Glomerular endothelial cell (primary cell): Measurements from ENCODE around the gene ANKRD63. TPM values are rescaled to one million over a fixed set of nuclear protein-coding genes. Genes with fewer than 3 reads are reported as not detected.

Source experiments
- DNase-seq: peaks from one replicate; pipeline ENCODE4 v3.0.0-alpha.2; 2011; ENCODE audit warnings: low read depth, low spot score; ENCODE audit errors: extremely low read depth
- total RNA-seq: library from RNA; depleted of rRNA; stranded (reverse); fragments of >200 nt; gene quantifications from 2 replicates; pipeline ENCODE4 v1.2.3, GENCODE V29; 2015

Gene ANKRD63
- total RNA-seq, 1 donor from 2014 or later, result 0.18 TPM

- no peak for DNase-seq
Observed at GRCh38 chr15:40295877-40296560, 13.2 kb upstream of the ANKRD63 start.

GRCh38 chr15:40295297-40295696 lies 12.4 kb upstream of the ANKRD63 start:
- no peak for DNase-seq

- no peak for DNase-seq
Observed at GRCh38 chr15:40293905-40294895, 11.3 kb upstream of the ANKRD63 start.

GRCh38 chr15:40293006-40293405 lies 10.1 kb upstream of the ANKRD63 start:
- DNase-seq, result no peak

- DNase-seq, result no peak
Observed at GRCh38 chr15:40292246-40292645, 9.4 kb upstream of the ANKRD63 start.

- DNase-seq, result no peak
Observed at GRCh38 chr15:40290918-40291574, 8.2 kb upstream of the ANKRD63 start.

GRCh38 chr15:40290545-40290917 lies 7.7 kb upstream of the ANKRD63 start:
- no peak for DNase-seq

GRCh38 chr15:40289140-40289775 lies 6.4 kb upstream of the ANKRD63 start:
- no peak for DNase-seq

- no peak for DNase-seq
Observed at GRCh38 chr15:40287968-40288367, 5.1 kb upstream of the ANKRD63 start.

GRCh38 chr15:40287505-40287904 lies 4.6 kb upstream of the ANKRD63 start:
- no peak for DNase-seq

GRCh38 chr15:40286794-40287193 lies 3.9 kb upstream of the ANKRD63 start:
- no peak for DNase-seq

GRCh38 chr15:40286061-40286532 lies 3.2 kb upstream of the ANKRD63 start:
- no peak for DNase-seq

- DNase-seq, result no peak
Observed at GRCh38 chr15:40285554-40286011, 2.7 kb upstream of the ANKRD63 start.

- DNase-seq, result no peak
Observed at GRCh38 chr15:40285151-40285550, 2.3 kb upstream of the ANKRD63 start.

GRCh38 chr15:40283615-40284300 lies 894 bp upstream of the ANKRD63 start:
- no peak for DNase-seq

GRCh38 chr15:40282147-40282868 lies 556 bp downstream of the ANKRD63 start:
- DNase-seq, result no peak

GRCh38 chr15:40281801-40282146 lies 1.1 kb downstream of the ANKRD63 start:
- no peak for DNase-seq

- no peak for DNase-seq
Observed at GRCh38 chr15:40281057-40281800, 1.6 kb downstream of the ANKRD63 start.
